Esophagus muscularis mucosa (tissue), 3 donors: ENCODE results near the gene JADE1.

Source experiments
- POLR2AphosphoS5 ChIP-seq, 2 donors: sonication (generic); formaldehyde crosslinking; IDR thresholded peaks; one replicate each; pipeline ENCODE4 v1.6.1; 2017; ENCODE audit warnings: antibody characterized with exemption in 2 of 2
- TF ChIP-seq, protein P1 (sequence below), 3 experiments: fragments of 200-600 bp in 2 of 3; fragments of 450-650 bp in 1 of 3; sonication (generic) in 2 of 3; IDR thresholded peaks; one replicate each; pipeline ENCODE4 v1.5.1; 2017 to 2019; ENCODE audit warnings: antibody characterized with exemption in 3 of 3, mild to moderate bottlenecking in 2 of 3, moderate library complexity in 1 of 3

DNA sequence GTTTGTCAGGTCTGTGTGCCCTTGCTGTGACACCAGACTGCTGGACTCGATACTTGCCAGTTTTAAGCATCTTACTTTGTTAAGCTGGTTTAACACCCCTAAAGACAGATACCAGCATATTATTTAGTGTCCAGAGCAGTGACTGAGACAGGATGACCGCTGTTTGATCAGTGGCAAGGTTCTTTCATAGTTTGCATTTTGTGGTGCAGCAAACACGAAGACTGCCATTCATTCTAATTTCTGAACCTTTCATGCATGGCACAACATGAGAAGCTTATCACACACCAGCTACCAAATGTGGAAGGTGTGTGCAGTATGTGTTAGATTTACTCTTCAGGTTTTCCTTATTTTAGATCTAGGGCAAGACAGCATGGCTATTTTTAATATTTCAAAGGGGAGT, 28.2 kb downstream of the JADE1 start:
- TF ChIP-seq, protein P1, sequence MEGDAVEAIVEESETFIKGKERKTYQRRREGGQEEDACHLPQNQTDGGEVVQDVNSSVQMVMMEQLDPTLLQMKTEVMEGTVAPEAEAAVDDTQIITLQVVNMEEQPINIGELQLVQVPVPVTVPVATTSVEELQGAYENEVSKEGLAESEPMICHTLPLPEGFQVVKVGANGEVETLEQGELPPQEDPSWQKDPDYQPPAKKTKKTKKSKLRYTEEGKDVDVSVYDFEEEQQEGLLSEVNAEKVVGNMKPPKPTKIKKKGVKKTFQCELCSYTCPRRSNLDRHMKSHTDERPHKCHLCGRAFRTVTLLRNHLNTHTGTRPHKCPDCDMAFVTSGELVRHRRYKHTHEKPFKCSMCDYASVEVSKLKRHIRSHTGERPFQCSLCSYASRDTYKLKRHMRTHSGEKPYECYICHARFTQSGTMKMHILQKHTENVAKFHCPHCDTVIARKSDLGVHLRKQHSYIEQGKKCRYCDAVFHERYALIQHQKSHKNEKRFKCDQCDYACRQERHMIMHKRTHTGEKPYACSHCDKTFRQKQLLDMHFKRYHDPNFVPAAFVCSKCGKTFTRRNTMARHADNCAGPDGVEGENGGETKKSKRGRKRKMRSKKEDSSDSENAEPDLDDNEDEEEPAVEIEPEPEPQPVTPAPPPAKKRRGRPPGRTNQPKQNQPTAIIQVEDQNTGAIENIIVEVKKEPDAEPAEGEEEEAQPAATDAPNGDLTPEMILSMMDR (IDR thresholded peaks at IDR 0.05) = no peak
- TF ChIP-seq POLR2AphosphoS5 (IDR thresholded peaks at IDR 0.05) = no peak
